Naive thymus-derived CD4-positive, alpha-beta T cell (primary cell): ENCODE data around the gene CX3CR1. TPM values are rescaled to one million over a fixed set of nuclear protein-coding genes. Genes with fewer than 3 reads are reported as not detected.

Experiments
- ATAC-seq: fragments of 150-1000 bp; cut with Tn5 transposase; 2 replicates; pipeline ENCODE4 v1.10.0; 2021; ENCODE audit warnings: mild to moderate bottlenecking, moderate library complexity
- CTCF ChIA-PET: fragments of 350-600 bp; sonication (Branson Sonifier 250); formaldehyde crosslinking; loops from one replicate; lab custom pipeline; 2021; ENCODE audit warnings: antibody characterized with exemption; lab: Charles Lee
- POLR2A ChIA-PET: fragments of 350-600 bp; sonication (Branson Sonifier 250); formaldehyde crosslinking; loops from one replicate; lab custom pipeline; 2021; ENCODE audit warnings: antibody characterized with exemption, inconsistent platforms; lab: Charles Lee
- DNase-seq, 9 donors: peaks; one replicate each; pipeline versions ENCODE4 v3.0.0 to v3.0.0-alpha.2; 2020 to 2022; ENCODE audit warnings: mixed read lengths in 1 of 9
- H3K27ac ChIP-seq: one replicate; pipeline ENCODE4 v1.7.0; 2013; ENCODE audit warnings: mild to moderate bottlenecking, low read depth, low read length, moderate library complexity
- H3K27me3 ChIP-seq, 2 donors: one replicate each; pipeline ENCODE4 v1.7.0; 2013; ENCODE audit warnings: low read length in 2 of 2, mild to moderate bottlenecking in 2 of 2, moderate library complexity in 2 of 2; ENCODE audit not compliant: control insufficient read depth in 2 of 2, insufficient read depth in 2 of 2
- H3K36me3 ChIP-seq, 3 experiments: 1 replicate in 2 of 3; 2 replicates in 1 of 3; pipeline ENCODE4 v1.7.0; 2013; ENCODE audit warnings: low read length in 3 of 3, mild to moderate bottlenecking in 3 of 3, moderate library complexity in 1 of 3; ENCODE audit not compliant: insufficient read depth in 3 of 3, control insufficient read depth in 2 of 3
- H3K4me1 ChIP-seq, 2 donors: one replicate each; pipeline ENCODE4 v1.7.0; 2013; ENCODE audit warnings: low read length in 2 of 2, mild to moderate bottlenecking in 2 of 2, moderate library complexity in 1 of 2; ENCODE audit not compliant: control insufficient read depth in 2 of 2, insufficient read depth in 2 of 2
- H3K4me3 ChIP-seq: 2 replicates; pipeline ENCODE4 v1.7.0; 2013; ENCODE audit warnings: mild to moderate bottlenecking, low read length
- H3K9me3 ChIP-seq, 3 experiments: 1 replicate in 2 of 3; 2 replicates in 1 of 3; pipeline ENCODE4 v1.7.0; 2013; ENCODE audit warnings: low read length in 3 of 3; ENCODE audit not compliant: control insufficient read depth in 2 of 3
- H3K27ac Mint-ChIP-seq, 9 donors: one replicate each; pipeline ENCODE4 v1.8.0; 2020 to 2022; ENCODE audit warnings: mixed read lengths in 9 of 9, mild to moderate bottlenecking in 8 of 9, moderate library complexity in 5 of 9, inconsistent platforms in 2 of 9
- H3K27me3 Mint-ChIP-seq, 5 donors: one replicate each; pipeline ENCODE4 v1.8.0; 2021 to 2022; ENCODE audit warnings: mixed read lengths in 5 of 5, mild to moderate bottlenecking in 1 of 5
- H3K36me3 Mint-ChIP-seq, 5 donors: one replicate each; pipeline ENCODE4 v1.8.0; 2020 to 2022; ENCODE audit warnings: mixed read lengths in 5 of 5, mild to moderate bottlenecking in 3 of 5, inconsistent platforms in 1 of 5
- H3K4me1 Mint-ChIP-seq, 7 donors: one replicate each; pipeline ENCODE4 v1.8.0; 2020 to 2022; ENCODE audit warnings: mixed read lengths in 7 of 7, mild to moderate bottlenecking in 3 of 7, inconsistent platforms in 1 of 7
- H3K4me3 Mint-ChIP-seq, 10 donors: one replicate each; pipeline ENCODE4 v1.8.0; 2020 to 2022; ENCODE audit warnings: mild to moderate bottlenecking in 10 of 10, mixed read lengths in 10 of 10, moderate library complexity in 6 of 10, inconsistent platforms in 2 of 10
- H3K9me3 Mint-ChIP-seq, 11 donors: one replicate each; pipeline ENCODE4 v1.8.0; 2020 to 2022; ENCODE audit warnings: mixed read lengths in 11 of 11, mild to moderate bottlenecking in 4 of 11, inconsistent platforms in 1 of 11, moderate library complexity in 1 of 11
- intact Hi-C, 2 donors: fragments of 100-400 bp; cut with micrococcal nuclease; formaldehyde crosslinking; loops; one replicate each; pipeline ENCODE4 v1.15.1; 2023
- polyA plus RNA-seq, 2 donors: library from polyadenylated mRNA; unstranded; fragments of 300-500 nt; fragmentation: Illumina TruSeq; gene quantifications; one replicate each; pipeline ENCODE4 v1.2.3, GENCODE V29; 2021
- total RNA-seq, 6 experiments: library from RNA in 5 of 6; stranded (reverse) in 5 of 6; gene quantifications; 1 replicate in 5 of 6; 2 replicates in 1 of 6; pipeline ENCODE4 v1.2.3 and lab custom pipeline; 2021 to 2026

CX3CR1 gene
- total and polyA plus RNA-seq, 7 experiments from 2014 or later = 0.54 to 66.6 (median 1.1) TPM

DNA sequence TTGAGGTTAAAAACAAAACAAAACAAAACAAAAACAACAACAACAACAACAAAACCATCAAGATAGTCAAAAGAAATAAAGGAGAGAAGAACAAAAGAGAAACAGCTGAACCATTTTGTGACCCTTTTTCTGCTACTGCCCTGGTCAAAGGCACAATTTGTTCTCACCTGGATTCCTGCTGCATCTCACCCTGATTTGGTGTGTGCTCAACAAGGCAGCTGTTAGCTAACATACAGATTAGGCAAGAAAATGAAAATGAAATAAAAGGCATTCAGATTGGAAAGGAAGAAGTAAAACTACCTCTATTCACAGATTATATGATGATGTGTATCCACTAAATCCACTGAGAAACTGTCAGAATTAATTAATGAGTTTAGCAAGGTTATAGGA lies 58.7 kb downstream of the CX3CR1 start:
- peaks cover 0 to 18% (median 0%) of the 10 kb centered on the region in 5 donors for H3K36me3 Mint-ChIP-seq
- intact Hi-C loops = loop anchor here in 1 of 2 donors (2.0 kb wide), 1 partner anchor 40 kb away; no protein-coding TSS in a partner anchor
- peak overlapping the region in 1 of 9 donors; percentile 82 for H3K27ac Mint-ChIP-seq
- H3K36me3 ChIP-seq = no peaks in the 10 kb centered on the region
- H3K27me3 ChIP-seq = peaks cover 0 to 3% of the 10 kb centered on the region in 2 donors
- peaks cover 0 to 33% of the 10 kb centered on the region in 2 donors for H3K4me1 ChIP-seq
- peaks cover 0 to 63% (median 9%) of the 10 kb centered on the region in 5 donors for H3K27me3 Mint-ChIP-seq
- DNase-seq (no peak), ATAC-seq (no peak)
- no peak overlapping the region for H3K4me3 ChIP-seq
- ChIA-PET CTCF (no interaction called here), POLR2A (no interaction called here)
- H3K9me3 ChIP-seq = no peaks in the 10 kb centered on the region
- H3K9me3 Mint-ChIP-seq = peaks cover 0 to 3% (median 0%) of the 10 kb centered on the region in 11 donors
- H3K4me3 Mint-ChIP-seq = peak overlapping the region in 1 of 10 donors; percentile 70
- no peak overlapping the region for H3K27ac ChIP-seq
- H3K4me1 Mint-ChIP-seq = peaks cover 0 to 38% (median 0%) of the 10 kb centered on the region in 7 donors

DNA sequence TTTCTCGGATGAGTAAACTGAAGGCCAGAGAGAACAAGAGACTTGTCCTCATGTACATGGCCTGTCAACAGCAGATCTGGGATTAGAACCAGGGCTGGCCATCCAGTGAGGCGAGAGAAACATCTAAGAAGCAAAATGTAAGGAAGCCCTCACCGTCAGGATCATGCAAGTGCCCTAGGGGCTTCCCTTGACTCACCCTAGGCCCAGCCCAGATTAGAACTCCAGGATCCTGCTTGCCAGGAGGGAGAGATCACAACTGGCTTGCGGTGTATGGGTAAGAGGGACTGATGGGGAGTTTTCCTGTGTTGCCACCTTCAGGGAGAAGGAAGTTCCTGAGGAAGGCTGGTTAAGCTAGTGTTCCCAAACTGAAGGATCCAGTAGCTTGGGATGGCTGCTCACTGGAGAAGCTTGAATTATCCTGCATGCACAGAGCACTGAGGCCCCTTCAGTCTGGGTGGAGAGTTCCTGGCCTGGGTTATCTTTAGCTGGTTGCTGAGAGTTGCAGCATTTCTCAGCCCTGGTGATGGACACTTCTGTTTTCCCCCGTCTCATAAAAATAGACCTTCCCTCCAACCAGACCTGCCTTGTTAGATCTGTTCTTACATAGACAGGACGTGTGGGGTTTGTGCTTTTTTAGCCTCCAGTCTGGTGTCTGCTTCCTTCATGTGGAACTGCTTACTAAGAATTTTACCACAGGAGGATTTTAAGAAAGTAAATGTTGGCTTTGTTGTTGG lies 59.3 kb downstream of the CX3CR1 start:
- Histone ChIP-seq H3K27me3 (peaks cover 0 to 3% of the 10 kb centered on the region in 2 donors), H3K27ac (no peak overlapping the region), H3K4me3 (no peak overlapping the region), H3K4me1 (peaks cover 0 to 33% of the 10 kb centered on the region in 2 donors), H3K36me3 (no peaks in the 10 kb centered on the region), H3K9me3 (no peaks in the 10 kb centered on the region)
- H3K4me3 Mint-ChIP-seq = peak overlapping the region in 1 of 10 donors; percentile 70
- ChIA-PET POLR2A (interaction anchor here (0.6 kb wide), 1 partner anchor 130 kb away, joined by 3 read pairs; no protein-coding TSS in a partner anchor), CTCF (no interaction called here)
- H3K9me3 Mint-ChIP-seq = peaks cover 0 to 3% (median 0%) of the 10 kb centered on the region in 11 donors
- intact Hi-C loops = loop anchor here in 1 of 2 donors (2.0 kb wide), 1 partner anchor 40 kb away; no protein-coding TSS in a partner anchor
- no peak for DNase-seq
- H3K27me3 Mint-ChIP-seq = peaks cover 0 to 58% (median 9%) of the 10 kb centered on the region in 5 donors
- H3K36me3 Mint-ChIP-seq = peaks cover 0 to 18% (median 0%) of the 10 kb centered on the region in 5 donors
- peak; percentile 24 for ATAC-seq
- H3K27ac Mint-ChIP-seq = peak overlapping the region in 1 of 9 donors; percentile 82
- H3K4me1 Mint-ChIP-seq = peaks cover 0 to 41% (median 0%) of the 10 kb centered on the region in 7 donors

DNA sequence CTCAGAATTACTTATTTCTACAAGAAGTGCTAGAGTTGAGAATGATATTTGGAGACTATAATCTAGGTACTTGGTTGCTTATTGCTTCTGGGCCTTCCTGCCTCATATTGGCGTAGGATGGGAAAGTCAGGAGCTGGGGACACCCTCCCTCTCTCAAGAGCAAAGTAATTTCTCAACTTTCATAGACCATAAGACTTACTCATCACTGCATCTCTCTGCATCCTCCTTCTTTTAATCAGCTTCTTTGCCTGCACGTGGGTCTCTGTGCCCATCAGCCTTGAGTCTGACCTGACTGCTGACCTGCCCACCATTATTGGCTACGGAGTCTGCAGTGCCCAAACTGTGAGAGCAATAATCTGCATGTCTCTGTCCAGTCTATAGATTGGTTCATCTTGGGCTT lies 60.1 kb downstream of the CX3CR1 start:
- peaks cover 0 to 41% (median 0%) of the 10 kb centered on the region in 7 donors for H3K4me1 Mint-ChIP-seq
- Histone ChIP-seq H3K4me1 (peaks cover 0 to 33% of the 10 kb centered on the region in 2 donors), H3K27me3 (peaks cover 0 to 3% of the 10 kb centered on the region in 2 donors), H3K36me3 (no peaks in the 10 kb centered on the region), H3K9me3 (no peaks in the 10 kb centered on the region), H3K27ac (no peak overlapping the region), H3K4me3 (no peak overlapping the region)
- peaks cover 0 to 50% (median 9%) of the 10 kb centered on the region in 5 donors for H3K27me3 Mint-ChIP-seq
- DNase-seq (no peak), ATAC-seq (no peak)
- H3K36me3 Mint-ChIP-seq = peaks cover 0 to 18% (median 0%) of the 10 kb centered on the region in 5 donors
- no peak overlapping the region for H3K27ac Mint-ChIP-seq
- H3K4me3 Mint-ChIP-seq = no peak overlapping the region
- POLR2A ChIA-PET = interaction anchor here (0.6 kb wide), 1 partner anchor 131 kb away, joined by 3 read pairs; no protein-coding TSS in a partner anchor
- H3K9me3 Mint-ChIP-seq = peaks cover 0 to 3% (median 0%) of the 10 kb centered on the region in 11 donors
- intact Hi-C loops = loop anchor here in 1 of 2 donors (2.0 kb wide), 1 partner anchor 41 kb away; no protein-coding TSS in a partner anchor
- CTCF ChIA-PET = no interaction called here

DNA sequence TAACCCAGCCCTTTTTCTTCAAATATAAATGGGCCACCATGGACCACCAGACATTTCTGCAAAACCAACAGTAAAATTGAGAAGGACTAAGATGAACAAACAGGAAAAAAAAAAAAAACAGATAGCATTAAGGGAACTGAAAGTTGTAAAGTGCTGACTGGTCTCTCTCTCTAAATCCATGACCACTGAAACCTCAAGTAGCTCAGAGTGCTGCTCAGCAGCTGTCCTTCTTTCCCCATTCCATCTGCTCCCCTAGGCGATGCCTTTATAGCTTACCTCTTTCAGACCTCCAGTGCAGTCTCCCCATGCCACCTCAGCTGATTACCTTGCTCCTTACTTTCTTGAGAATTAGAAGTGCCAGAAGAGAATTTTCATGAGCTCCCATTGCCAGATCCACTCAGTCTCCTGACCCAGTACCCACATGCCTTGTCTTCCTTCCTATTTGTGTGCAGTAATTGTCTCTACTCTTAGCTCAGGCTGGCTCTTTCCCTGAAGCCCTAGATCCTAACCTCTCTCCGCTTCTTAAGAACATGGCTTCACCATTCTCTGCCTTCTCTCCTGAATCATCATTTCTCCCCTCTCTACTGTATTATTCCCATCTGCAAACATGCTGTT lies 63.6 kb downstream of the CX3CR1 start:
- no peak overlapping the region for H3K4me3 ChIP-seq
- ChIA-PET CTCF (no interaction called here), POLR2A (interaction anchor here (0.5 kb wide), 1 partner anchor 51 kb away, joined by 3 read pairs; no protein-coding TSS in a partner anchor)
- peaks cover 0 to 35% (median 9%) of the 10 kb centered on the region in 5 donors for H3K27me3 Mint-ChIP-seq
- peaks cover 0 to 11% (median 0%) of the 10 kb centered on the region in 5 donors for H3K36me3 Mint-ChIP-seq
- peaks cover 0 to 33% (median 0%) of the 10 kb centered on the region in 7 donors for H3K4me1 Mint-ChIP-seq
- H3K4me3 Mint-ChIP-seq = peak overlapping the region in 1 of 10 donors; percentile 31
- no peaks in the 10 kb centered on the region for H3K9me3 Mint-ChIP-seq
- no peaks in the 10 kb centered on the region for H3K9me3 ChIP-seq
- H3K27me3 ChIP-seq = no peaks in the 10 kb centered on the region
- intact Hi-C loops = no loop called here
- H3K36me3 ChIP-seq = no peaks in the 10 kb centered on the region
- ATAC-seq (peak; percentile 78), DNase-seq (no peak)
- no peak overlapping the region for H3K27ac ChIP-seq
- H3K27ac Mint-ChIP-seq = peak overlapping the region in 1 of 9 donors; percentile 3
- H3K4me1 ChIP-seq = peaks cover 0 to 16% of the 10 kb centered on the region in 2 donors

DNA sequence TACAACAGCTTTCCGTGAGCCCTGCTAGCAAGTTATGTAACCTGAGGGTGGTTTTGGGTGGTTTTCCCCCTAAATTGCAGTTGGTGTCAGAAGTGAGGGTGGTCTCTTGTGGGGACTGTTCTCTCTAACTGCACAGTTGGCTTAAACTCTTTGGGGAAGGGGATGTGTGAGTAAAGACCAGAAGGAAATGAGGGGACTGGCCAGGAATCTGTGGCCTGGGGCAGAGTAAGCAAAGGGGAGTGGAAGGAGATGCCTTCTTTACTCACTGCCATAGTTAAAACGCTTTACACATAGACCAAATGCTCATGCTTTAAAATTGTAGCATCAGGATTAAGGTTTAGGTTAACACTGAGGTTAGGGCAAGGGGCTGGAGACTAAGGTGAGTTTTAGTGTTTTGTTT lies 66.2 kb downstream of the CX3CR1 start:
- Histone ChIP-seq H3K9me3 (no peaks in the 10 kb centered on the region), H3K27ac (no peak overlapping the region), H3K36me3 (no peaks in the 10 kb centered on the region), H3K4me1 (peaks cover 0 to 6% of the 10 kb centered on the region in 2 donors), H3K27me3 (no peaks in the 10 kb centered on the region), H3K4me3 (no peak overlapping the region)
- CTCF ChIA-PET = interaction anchor here (1.0 kb wide), 1 partner anchor 9 kb away, joined by 4 read pairs; no protein-coding TSS in a partner anchor
- intact Hi-C loops = no loop called here
- Mint-ChIP-seq H3K4me3 (no peak overlapping the region), H3K36me3 (peaks cover 0 to 5% (median 0%) of the 10 kb centered on the region in 5 donors), H3K27me3 (peaks cover 0 to 23% (median 4%) of the 10 kb centered on the region in 5 donors), H3K27ac (no peak overlapping the region), H3K9me3 (peaks cover 0 to 1% (median 0%) of the 10 kb centered on the region in 11 donors), H3K4me1 (peaks cover 0 to 30% (median 2%) of the 10 kb centered on the region in 7 donors)
- DNase-seq = no peak
- ATAC-seq = no peak
- POLR2A ChIA-PET = interaction anchor here (1.7 kb wide), 1 partner anchor 32 kb away, joined by 4 read pairs; no protein-coding TSS in a partner anchor
